Measurements from ENCODE around the gene KCND1.

KCND1 gene

GRCh38 chrX:48961585-48962091 lies 10.0 kb downstream of the KCND1 start:
- TF ChIP-seq YY1 (IDR thresholded peaks at IDR 0.05; ENCODE audit: insufficient read depth, insufficient read length): no peak
- TF ChIP-seq ZNF274 (IDR thresholded peaks at IDR 0.05; ENCODE audit: low read depth, low read length): no peak
- no peak for TF ChIP-seq SUZ12 (IDR thresholded peaks at IDR 0.05; ENCODE audit: extremely low read depth, insufficient read depth, insufficient read length)
- Histone ChIP-seq H3K9ac (ENCODE audit: insufficient read length, low read depth) (peak overlapping the region; percentile 52), H3K27me3 (ENCODE audit: insufficient read depth, insufficient read length) (no peaks in the 10 kb centered on the region), H3K9me3 (ENCODE audit: insufficient read depth, low read length) (no peaks in the 10 kb centered on the region), H3K4me1 (ENCODE audit: insufficient read depth, insufficient read length) (peaks cover 9% of the 10 kb centered on the region), H3K4me3 (ENCODE audit: insufficient read length, low read depth) (no peak overlapping the region), H3K36me3 (ENCODE audit: insufficient read depth, insufficient read length, low read length) (peaks cover 30% of the 10 kb centered on the region)
- no peak for DNase-seq (ENCODE audit: low read depth, low spot score)

DNA sequence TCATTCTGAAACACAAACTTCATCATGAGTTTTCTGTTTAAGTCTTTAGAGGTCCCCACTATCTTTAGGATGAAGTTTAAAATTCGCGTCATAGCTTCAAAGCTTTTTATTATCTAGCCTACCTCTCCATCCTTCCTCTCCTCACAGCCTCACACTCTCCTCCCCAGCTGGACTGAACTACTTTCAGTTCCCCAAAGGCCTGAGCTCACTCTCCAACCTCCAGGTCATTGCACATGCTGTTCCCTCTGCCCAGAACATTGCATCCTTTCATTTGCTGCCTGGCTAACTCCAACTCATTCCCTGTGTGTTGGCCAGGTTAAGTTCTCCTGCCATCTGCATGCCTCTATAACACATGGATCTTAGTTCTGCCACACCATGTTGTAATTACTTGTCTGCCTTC lies 11.4 kb downstream of the KCND1 start:
- Histone ChIP-seq H3K9ac (ENCODE audit: insufficient read length, low read depth) (no peak overlapping the region), H3K4me3 (ENCODE audit: insufficient read length, low read depth) (no peak overlapping the region), H3K36me3 (ENCODE audit: insufficient read depth, insufficient read length, low read length) (peaks cover 31% of the 10 kb centered on the region), H3K4me1 (ENCODE audit: insufficient read depth, insufficient read length) (peaks cover 12% of the 10 kb centered on the region), H3K9me3 (ENCODE audit: insufficient read depth, low read length) (no peaks in the 10 kb centered on the region), H3K27me3 (ENCODE audit: insufficient read depth, insufficient read length) (no peaks in the 10 kb centered on the region)
- no peak for TF ChIP-seq ZNF274 (IDR thresholded peaks at IDR 0.05; ENCODE audit: low read depth, low read length)
- TF ChIP-seq SUZ12 (IDR thresholded peaks at IDR 0.05; ENCODE audit: extremely low read depth, insufficient read depth, insufficient read length): no peak
- no peak for TF ChIP-seq YY1 (IDR thresholded peaks at IDR 0.05; ENCODE audit: insufficient read depth, insufficient read length)
- no peak for DNase-seq (ENCODE audit: low read depth, low spot score)

GRCh38 chrX:48958635-48959094 lies 13.0 kb downstream of the KCND1 start:
- Histone ChIP-seq H3K9ac (ENCODE audit: insufficient read length, low read depth) (peak overlapping the region; percentile 76), H3K4me3 (ENCODE audit: insufficient read length, low read depth) (peak overlapping the region; percentile 31), H3K36me3 (ENCODE audit: insufficient read depth, insufficient read length, low read length) (peaks cover 40% of the 10 kb centered on the region), H3K4me1 (ENCODE audit: insufficient read depth, insufficient read length) (peaks cover 12% of the 10 kb centered on the region), H3K9me3 (ENCODE audit: insufficient read depth, low read length) (no peaks in the 10 kb centered on the region), H3K27me3 (ENCODE audit: insufficient read depth, insufficient read length) (no peaks in the 10 kb centered on the region)
- no peak for DNase-seq (ENCODE audit: low read depth, low spot score)
- TF ChIP-seq YY1 (IDR thresholded peaks at IDR 0.05; ENCODE audit: insufficient read depth, insufficient read length) (no peak), SUZ12 (IDR thresholded peaks at IDR 0.05; ENCODE audit: extremely low read depth, insufficient read depth, insufficient read length) (no peak), ZNF274 (IDR thresholded peaks at IDR 0.05; ENCODE audit: low read depth, low read length) (no peak)

DNA sequence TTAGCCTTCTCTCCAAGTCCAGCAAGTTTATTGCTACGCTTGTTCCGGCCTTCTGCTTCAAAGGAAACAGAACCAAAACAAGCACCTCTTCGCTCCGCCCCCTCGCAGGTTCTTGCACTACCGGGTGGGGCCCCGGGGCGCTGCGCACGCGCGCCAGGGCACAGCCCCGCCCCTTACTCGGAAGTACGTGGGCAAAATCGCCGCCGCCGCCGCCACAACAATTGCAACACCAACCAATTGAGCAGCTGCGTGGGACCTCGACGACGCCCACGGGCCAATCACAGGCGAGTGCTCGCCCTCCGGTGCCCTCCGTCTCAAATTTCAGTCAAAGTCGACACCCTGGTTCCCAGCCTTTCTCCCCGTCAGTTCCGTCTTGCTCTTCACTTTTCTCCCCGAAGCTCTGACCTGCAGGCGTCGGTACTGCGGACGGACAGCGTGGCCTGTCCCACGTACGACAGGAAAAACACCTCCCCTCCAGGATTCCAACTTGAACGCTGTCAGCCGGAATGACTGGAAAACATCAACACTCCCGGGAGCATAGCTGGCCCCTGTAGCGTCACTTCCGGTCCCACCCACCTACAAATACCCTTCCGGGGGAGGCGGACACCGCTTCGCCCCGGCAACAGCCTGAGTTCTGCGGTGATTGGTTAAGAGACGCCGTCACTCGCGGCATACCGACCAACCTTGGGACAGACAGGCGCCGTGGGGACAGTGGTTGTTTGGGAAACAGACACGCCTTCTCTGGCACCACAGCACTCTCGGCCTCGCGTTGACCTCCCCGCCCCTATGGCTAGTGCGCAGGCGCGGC lies 13.6 kb downstream of the KCND1 start:
- H3K9ac ChIP-seq (ENCODE audit: insufficient read length, low read depth): peak overlapping the region; percentile 79
- peaks cover 42% of the 10 kb centered on the region for H3K36me3 ChIP-seq (ENCODE audit: insufficient read depth, insufficient read length, low read length)
- peak overlapping the region; percentile 81 for H3K4me3 ChIP-seq (ENCODE audit: insufficient read length, low read depth)
- DNase-seq (ENCODE audit: low read depth, low spot score): peak; percentile 97
- no peaks in the 10 kb centered on the region for H3K27me3 ChIP-seq (ENCODE audit: insufficient read depth, insufficient read length)
- no peak for TF ChIP-seq ZNF274 (IDR thresholded peaks at IDR 0.05; ENCODE audit: low read depth, low read length)
- no peak for TF ChIP-seq SUZ12 (IDR thresholded peaks at IDR 0.05; ENCODE audit: extremely low read depth, insufficient read depth, insufficient read length)
- H3K4me1 ChIP-seq (ENCODE audit: insufficient read depth, insufficient read length): peaks cover 12% of the 10 kb centered on the region
- H3K9me3 ChIP-seq (ENCODE audit: insufficient read depth, low read length): no peaks in the 10 kb centered on the region

- no peak for TF ChIP-seq YY1 (IDR thresholded peaks at IDR 0.05; ENCODE audit: insufficient read depth, insufficient read length)
- no peak for TF ChIP-seq ZNF274 (IDR thresholded peaks at IDR 0.05; ENCODE audit: low read depth, low read length)
- TF ChIP-seq SUZ12 (IDR thresholded peaks at IDR 0.05; ENCODE audit: extremely low read depth, insufficient read depth, insufficient read length): no peak
- no peak for DNase-seq (ENCODE audit: low read depth, low spot score)
- no peaks in the 10 kb centered on the region for H3K27me3 ChIP-seq (ENCODE audit: insufficient read depth, insufficient read length)
Measured at GRCh38 chrX:48957477-48957826, 14.2 kb downstream of the KCND1 start, which contains the start of gene OTUD5. Gene OTUD5 (minus strand): TSS chrX:48957607. CDS start chrX:48957570, 37 bp downstream.

GRCh38 chrX:48956728-48957414 lies 14.8 kb downstream of the KCND1 start:
- no peaks in the 10 kb centered on the region for H3K9me3 ChIP-seq (ENCODE audit: insufficient read depth, low read length)
- no peak for DNase-seq (ENCODE audit: low read depth, low spot score)

More at GRCh38 chrX:48957477-48957826, 14.2 kb downstream of the KCND1 start, which contains the start of gene OTUD5:
- Histone ChIP-seq H3K36me3 (ENCODE audit: insufficient read depth, insufficient read length, low read length) (peaks cover 45% of the 10 kb centered on the region), H3K4me3 (ENCODE audit: insufficient read length, low read depth) (peak within 1 kb of the TSS; percentile 81), H3K4me1 (ENCODE audit: insufficient read depth, insufficient read length) (peaks cover 10% of the 10 kb centered on the region), H3K9me3 (ENCODE audit: insufficient read depth, low read length) (no peaks in the 10 kb centered on the region), H3K9ac (ENCODE audit: insufficient read length, low read depth) (peak within 1 kb of the TSS; percentile 87)

DNA sequence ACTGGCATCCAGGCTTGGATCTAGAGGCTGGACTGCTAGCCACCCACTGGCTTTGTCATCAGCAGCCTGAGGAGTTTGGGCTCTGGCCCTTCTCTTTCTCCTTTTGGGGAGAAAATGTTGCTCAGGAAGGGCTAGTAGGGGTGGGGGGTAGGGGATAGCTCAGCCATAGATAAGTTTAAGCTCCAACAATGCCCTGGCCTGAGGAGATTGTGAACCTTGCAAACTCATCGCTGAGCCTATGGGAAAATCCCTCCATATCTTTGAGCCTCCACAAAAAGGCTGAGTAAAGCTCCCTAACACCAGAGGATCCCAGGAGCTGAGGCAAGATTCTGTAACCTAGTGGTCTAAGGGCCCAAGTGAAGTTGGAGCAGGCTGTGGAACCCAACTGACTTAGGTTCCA lies 23.1 kb downstream of the KCND1 start:
- TF ChIP-seq SUZ12 (IDR thresholded peaks at IDR 0.05; ENCODE audit: extremely low read depth, insufficient read depth, insufficient read length) (no peak), YY1 (IDR thresholded peaks at IDR 0.05; ENCODE audit: insufficient read depth, insufficient read length) (no peak), ZNF274 (IDR thresholded peaks at IDR 0.05; ENCODE audit: low read depth, low read length) (no peak)
- Histone ChIP-seq H3K4me3 (ENCODE audit: insufficient read length, low read depth) (no peak overlapping the region), H3K27me3 (ENCODE audit: insufficient read depth, insufficient read length) (no peaks in the 10 kb centered on the region), H3K9me3 (ENCODE audit: insufficient read depth, low read length) (no peaks in the 10 kb centered on the region), H3K36me3 (ENCODE audit: insufficient read depth, insufficient read length, low read length) (peaks cover 57% of the 10 kb centered on the region), H3K9ac (ENCODE audit: insufficient read length, low read depth) (no peak overlapping the region), H3K4me1 (ENCODE audit: insufficient read depth, insufficient read length) (peaks cover 3% of the 10 kb centered on the region)
- no peak for DNase-seq (ENCODE audit: low read depth, low spot score)

More at GRCh38 chrX:48956728-48957414, 14.8 kb downstream of the KCND1 start:
- TF ChIP-seq SUZ12 (IDR thresholded peaks at IDR 0.05; ENCODE audit: extremely low read depth, insufficient read depth, insufficient read length) (no peak), ZNF274 (IDR thresholded peaks at IDR 0.05; ENCODE audit: low read depth, low read length) (no peak), YY1 (IDR thresholded peaks at IDR 0.05; ENCODE audit: insufficient read depth, insufficient read length) (no peak)
- Histone ChIP-seq H3K27me3 (ENCODE audit: insufficient read depth, insufficient read length) (no peaks in the 10 kb centered on the region), H3K4me3 (ENCODE audit: insufficient read length, low read depth) (peak overlapping the region; percentile 69), H3K9ac (ENCODE audit: insufficient read length, low read depth) (peak overlapping the region; percentile 87), H3K36me3 (ENCODE audit: insufficient read depth, insufficient read length, low read length) (peaks cover 49% of the 10 kb centered on the region), H3K4me1 (ENCODE audit: insufficient read depth, insufficient read length) (peaks cover 6% of the 10 kb centered on the region)
